CD8-positive, alpha-beta memory T cell (primary cell): Measurements from ENCODE around the gene GMIP. TPM values are rescaled to one million over a fixed set of nuclear protein-coding genes. Genes with fewer than 3 reads are reported as not detected.

ENCODE experiments used
- CTCF ChIA-PET: fragments of 350-600 bp; sonication (Branson Sonifier 250); formaldehyde crosslinking; loops from one replicate; lab custom pipeline; 2021; ENCODE audit warnings: antibody characterized with exemption; lab: Charles Lee
- POLR2A ChIA-PET: fragments of 350-600 bp; sonication (Branson Sonifier 250); formaldehyde crosslinking; loops from one replicate; lab custom pipeline; 2021; ENCODE audit warnings: antibody characterized with exemption; lab: Charles Lee
- DNase-seq, 5 donors: peaks; one replicate each; pipeline versions ENCODE4 v3.0.0 to v3.0.0-alpha.2; 2020 to 2022; ENCODE audit warnings: mixed read lengths in 1 of 5
- H3K27ac ChIP-seq: one replicate; pipeline ENCODE4 v1.7.0; 2013; ENCODE audit warnings: low read depth, mild to moderate bottlenecking, low read length, moderate library complexity
- H3K27me3 ChIP-seq: 2 replicates; pipeline ENCODE4 v1.7.0; 2013; ENCODE audit warnings: low read length, mild to moderate bottlenecking; ENCODE audit not compliant: insufficient read depth, poor library complexity, severe bottlenecking
- H3K36me3 ChIP-seq: 2 replicates; pipeline ENCODE4 v1.7.0; 2013; ENCODE audit warnings: mild to moderate bottlenecking, low read length, moderate library complexity; ENCODE audit not compliant: insufficient read depth
- H3K4me1 ChIP-seq: 2 replicates; pipeline ENCODE4 v1.7.0; 2013; ENCODE audit warnings: mild to moderate bottlenecking, low read length, moderate library complexity; ENCODE audit not compliant: insufficient read depth
- H3K4me3 ChIP-seq: 2 replicates; pipeline ENCODE4 v1.7.0; 2013; ENCODE audit warnings: mild to moderate bottlenecking, low read length
- H3K9me3 ChIP-seq: 2 replicates; pipeline ENCODE4 v1.7.0; 2013; ENCODE audit warnings: mild to moderate bottlenecking, low read length
- H3K27ac Mint-ChIP-seq, 8 donors: one replicate each; pipeline ENCODE4 v1.8.0; 2020 to 2021; ENCODE audit warnings: mixed read lengths in 8 of 8, mild to moderate bottlenecking in 6 of 8, inconsistent platforms in 3 of 8, moderate library complexity in 3 of 8
- H3K27me3 Mint-ChIP-seq, 2 donors: one replicate each; pipeline ENCODE4 v1.8.0; 2020 to 2021; ENCODE audit warnings: mixed read lengths in 2 of 2, mild to moderate bottlenecking in 1 of 2, moderate library complexity in 1 of 2
- H3K36me3 Mint-ChIP-seq, 3 donors: one replicate each; pipeline ENCODE4 v1.8.0; 2020 to 2021; ENCODE audit warnings: mixed read lengths in 3 of 3, inconsistent platforms in 1 of 3, mild to moderate bottlenecking in 1 of 3
- H3K4me1 Mint-ChIP-seq, 3 donors: one replicate each; pipeline ENCODE4 v1.8.0; 2020 to 2021; ENCODE audit warnings: mixed read lengths in 3 of 3, inconsistent platforms in 1 of 3, mild to moderate bottlenecking in 1 of 3
- H3K4me3 Mint-ChIP-seq, 7 donors: one replicate each; pipeline ENCODE4 v1.8.0; 2020 to 2021; ENCODE audit warnings: mixed read lengths in 7 of 7, mild to moderate bottlenecking in 6 of 7, moderate library complexity in 4 of 7, inconsistent platforms in 2 of 7
- H3K9me3 Mint-ChIP-seq, 5 donors: one replicate each; pipeline ENCODE4 v1.8.0; 2020 to 2022; ENCODE audit warnings: mixed read lengths in 5 of 5, mild to moderate bottlenecking in 3 of 5, moderate library complexity in 2 of 5, inconsistent platforms in 1 of 5
- polyA plus RNA-seq: library from polyadenylated mRNA; unstranded; fragments of 300-500 nt; fragmentation: Illumina TruSeq; gene quantifications from one replicate; pipeline ENCODE4 v1.2.3, GENCODE V29; 2021
- total RNA-seq, 2 experiments: library from RNA; stranded (reverse); gene quantifications; one replicate each; pipeline ENCODE4 v1.2.3, GENCODE V29; 2021

GMIP gene
- total and polyA plus RNA-seq, 3 experiments from 2014 or later: 54.5 to 71.3 (median 60.3) TPM

- H3K27me3 Mint-ChIP-seq: no peaks in the 10 kb centered on the region
- peaks cover 4% of the 10 kb centered on the region for H3K4me1 ChIP-seq
- no peak for DNase-seq
- peak overlapping the region in 7 of 8 donors; percentile 6 to 85 (median 70) for H3K27ac Mint-ChIP-seq
- peaks cover 11 to 20% (median 13%) of the 10 kb centered on the region in 3 donors for H3K4me1 Mint-ChIP-seq
- ChIA-PET CTCF (no interaction called here), POLR2A (interaction anchor here (0.8 kb wide), 1 partner anchor 30 kb away, joined by 3 read pairs; no protein-coding TSS in a partner anchor)
- no peak overlapping the region for H3K27ac ChIP-seq
- H3K27me3 ChIP-seq: no peaks in the 10 kb centered on the region
- no peak overlapping the region for H3K4me3 Mint-ChIP-seq
- peaks cover 13 to 73% (median 15%) of the 10 kb centered on the region in 3 donors for H3K36me3 Mint-ChIP-seq
- peaks cover 25% of the 10 kb centered on the region for H3K36me3 ChIP-seq
- no peak overlapping the region for H3K4me3 ChIP-seq
- peaks cover 0 to 1% (median 0%) of the 10 kb centered on the region in 5 donors for H3K9me3 Mint-ChIP-seq
- H3K9me3 ChIP-seq: no peaks in the 10 kb centered on the region
These were observed 9.5 kb downstream of the GMIP start for GRCh38 chr19:19633711-19634515.

GRCh38 chr19:19632661-19633060, 10.8 kb downstream of the GMIP start:
- H3K4me1 Mint-ChIP-seq: peaks cover 13 to 24% (median 13%) of the 10 kb centered on the region in 3 donors
- peaks cover 11 to 71% (median 13%) of the 10 kb centered on the region in 3 donors for H3K36me3 Mint-ChIP-seq
- POLR2A ChIA-PET: no interaction called here
- no peak for DNase-seq
- no peaks in the 10 kb centered on the region for H3K9me3 ChIP-seq
- no peak overlapping the region for H3K4me3 ChIP-seq
- peak overlapping the region in 1 of 7 donors; percentile 11 for H3K4me3 Mint-ChIP-seq
- peak overlapping the region in 5 of 8 donors; percentile 5 to 79 (median 51) for H3K27ac Mint-ChIP-seq
- H3K4me1 ChIP-seq: peaks cover 4% of the 10 kb centered on the region
- CTCF ChIA-PET: interaction anchor here (1.2 kb wide), 1 partner anchor 100 kb away, joined by 3 read pairs; no protein-coding TSS in a partner anchor
- no peaks in the 10 kb centered on the region for H3K27me3 Mint-ChIP-seq
- H3K27ac ChIP-seq: no peak overlapping the region
- H3K9me3 Mint-ChIP-seq: peaks cover 0 to 1% (median 0%) of the 10 kb centered on the region in 5 donors
- no peaks in the 10 kb centered on the region for H3K27me3 ChIP-seq
- peaks cover 25% of the 10 kb centered on the region for H3K36me3 ChIP-seq

DNA sequence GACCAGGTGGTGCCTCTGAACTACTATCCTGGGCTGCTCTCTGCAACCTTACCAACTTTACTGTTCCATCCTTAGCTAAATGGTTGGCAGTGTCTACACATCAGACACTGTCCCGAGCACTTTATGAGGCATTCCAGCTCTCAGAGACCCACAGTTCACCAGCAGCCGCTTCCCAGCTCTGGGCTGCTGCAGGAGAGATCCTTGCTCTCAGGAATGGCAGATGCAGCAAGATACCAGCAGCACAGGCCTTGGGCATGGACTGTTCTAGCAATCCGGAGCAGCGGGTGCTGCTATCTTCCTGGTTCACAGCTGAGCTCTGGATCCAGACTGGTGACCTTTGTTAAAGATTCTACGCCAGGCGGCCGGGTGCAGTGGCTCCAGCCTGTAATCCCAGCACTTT, 12.1 kb downstream of the GMIP start:
- Histone ChIP-seq H3K9me3 (no peaks in the 10 kb centered on the region), H3K4me1 (peaks cover 15% of the 10 kb centered on the region), H3K36me3 (peaks cover 25% of the 10 kb centered on the region), H3K4me3 (no peak overlapping the region), H3K27ac (no peak overlapping the region), H3K27me3 (no peaks in the 10 kb centered on the region)
- POLR2A ChIA-PET: interaction anchor here (0.7 kb wide), 1 partner anchor 323 kb away, joined by 7 read pairs; no protein-coding TSS in a partner anchor
- Mint-ChIP-seq H3K36me3 (peaks cover 11 to 68% (median 13%) of the 10 kb centered on the region in 3 donors), H3K27me3 (no peaks in the 10 kb centered on the region), H3K4me1 (peaks cover 25 to 37% (median 26%) of the 10 kb centered on the region in 3 donors), H3K4me3 (peak overlapping the region in 1 of 7 donors; percentile 43), H3K9me3 (peaks cover 0 to 1% (median 0%) of the 10 kb centered on the region in 5 donors), H3K27ac (peak overlapping the region in 4 of 8 donors; percentile 40 to 87 (median 56))
- CTCF ChIA-PET: interaction anchor here (1.2 kb wide), 1 partner anchor 99 kb away, joined by 3 read pairs; no protein-coding TSS in a partner anchor
- DNase-seq: no peak

DNA sequence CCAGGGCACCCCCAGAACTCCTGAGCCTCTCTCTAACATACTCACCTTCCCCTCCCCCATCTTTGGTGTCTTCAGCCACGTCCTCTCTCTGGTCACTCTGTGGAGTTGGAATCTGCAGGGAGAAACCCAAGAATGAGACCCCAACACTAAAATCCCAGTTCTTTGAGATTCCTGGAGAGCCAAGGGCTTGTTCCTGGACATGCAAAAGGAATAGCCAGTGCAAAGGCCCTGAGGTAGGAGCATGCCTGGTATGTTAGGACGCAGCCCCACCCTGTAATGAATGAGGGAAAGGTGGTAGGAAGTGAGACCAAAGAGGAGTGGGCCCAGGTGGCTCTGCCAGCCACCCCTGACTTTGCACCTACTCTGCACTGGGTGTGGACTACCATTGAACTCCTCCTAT, 13.0 kb downstream of the GMIP start:
- Histone ChIP-seq H3K4me3 (no peak overlapping the region), H3K27me3 (no peaks in the 10 kb centered on the region), H3K27ac (no peak overlapping the region), H3K36me3 (peaks cover 24% of the 10 kb centered on the region), H3K9me3 (no peaks in the 10 kb centered on the region), H3K4me1 (peaks cover 20% of the 10 kb centered on the region)
- H3K4me3 Mint-ChIP-seq: peak overlapping the region in 3 of 7 donors; percentile 52 to 57 (median 54)
- no peaks in the 10 kb centered on the region for H3K27me3 Mint-ChIP-seq
- DNase-seq: no peak
- peaks cover 11 to 63% (median 13%) of the 10 kb centered on the region in 3 donors for H3K36me3 Mint-ChIP-seq
- H3K9me3 Mint-ChIP-seq: peaks cover 0 to 1% (median 0%) of the 10 kb centered on the region in 5 donors
- H3K4me1 Mint-ChIP-seq: peaks cover 26 to 39% (median 27%) of the 10 kb centered on the region in 3 donors
- POLR2A ChIA-PET: interaction anchor here (0.6 kb wide), 1 partner anchor 1797 kb away, joined by 3 read pairs; no protein-coding TSS in a partner anchor
- CTCF ChIA-PET: interaction anchor here (1.5 kb wide), 1 partner anchor 33 kb away, joined by 4 read pairs; no protein-coding TSS in a partner anchor
- H3K27ac Mint-ChIP-seq: peak overlapping the region in 5 of 8 donors; percentile 2 to 87 (median 54)

- Mint-ChIP-seq H3K9me3 (peaks cover 0 to 1% (median 0%) of the 10 kb centered on the region in 5 donors), H3K27ac (peak overlapping the region in 4 of 8 donors; percentile 50 to 87 (median 66)), H3K36me3 (peaks cover 11 to 59% (median 13%) of the 10 kb centered on the region in 3 donors), H3K4me3 (peak overlapping the region in 3 of 7 donors; percentile 52 to 57 (median 54)), H3K4me1 (peaks cover 26 to 38% (median 27%) of the 10 kb centered on the region in 3 donors), H3K27me3 (no peaks in the 10 kb centered on the region)
- DNase-seq: no peak
- ChIA-PET CTCF (interaction anchor here (1.5 kb wide), 1 partner anchor 32 kb away, joined by 4 read pairs; no protein-coding TSS in a partner anchor), POLR2A (no interaction called here)
- Histone ChIP-seq H3K36me3 (peaks cover 20% of the 10 kb centered on the region), H3K4me3 (no peak overlapping the region), H3K4me1 (peaks cover 20% of the 10 kb centered on the region), H3K9me3 (no peaks in the 10 kb centered on the region), H3K27ac (no peak overlapping the region), H3K27me3 (no peaks in the 10 kb centered on the region)
These were observed 13.4 kb downstream of the GMIP start for GRCh38 chr19:19630062-19630414.

GRCh38 chr19:19628501-19629134, 14.8 kb downstream of the GMIP start:
- Histone ChIP-seq H3K27me3 (no peaks in the 10 kb centered on the region), H3K4me3 (peak overlapping the region; percentile 22), H3K9me3 (no peaks in the 10 kb centered on the region), H3K36me3 (peaks cover 11% of the 10 kb centered on the region), H3K27ac (no peak overlapping the region), H3K4me1 (peaks cover 17% of the 10 kb centered on the region)
- CTCF ChIA-PET: interaction anchor here (0.6 to 1.1 kb wide), 4 partner anchors 9 to 96 kb away, joined by 3 to 7 read pairs (median 4); no protein-coding TSS in a partner anchor
- H3K27me3 Mint-ChIP-seq: no peaks in the 10 kb centered on the region
- POLR2A ChIA-PET: interaction anchor here (0.6 to 1.5 kb wide), 10 partner anchors 11 to 112 kb away, joined by 3 to 11 read pairs (median 8); partner anchors contain the start of genes ATP13A1, PBX4 and ZNF101
- peaks cover 24 to 43% (median 33%) of the 10 kb centered on the region in 3 donors for H3K4me1 Mint-ChIP-seq
- peak overlapping the region; percentile 70 to 97 (median 87) for H3K27ac Mint-ChIP-seq
- H3K36me3 Mint-ChIP-seq: peaks cover 8 to 56% (median 10%) of the 10 kb centered on the region in 3 donors
- H3K9me3 Mint-ChIP-seq: peaks cover 0 to 1% (median 0%) of the 10 kb centered on the region in 5 donors
- H3K4me3 Mint-ChIP-seq: peak overlapping the region; percentile 72 to 95 (median 84)
- DNase-seq: peak; percentile 31 to 71 (median 40)
